G401 (cell line): ENCODE data around the gene SKAP2. TPM values are rescaled to one million over a fixed set of nuclear protein-coding genes. Genes with fewer than 3 reads are reported as not detected.
A peak's percentile ranks its signal among the peaks of the same experiment; 100 is the strongest.
"Not testable (repeated sequence)": the region's sequence is repeated elsewhere in the genome, so short reads cannot be mapped to it uniquely, and the experiment has no call there.

Source experiments
- DNase-seq: peaks from one replicate; pipeline ENCODE4 v3.0.0-alpha.2; 2015; ENCODE audit warnings: low spot score
- in situ Hi-C: cut with HindIII; loops from 2 replicates; pipeline ENCODE4 v1.10.0; 2016; ENCODE audit warnings: low sequenced_read_pairs, mixed read lengths
- total RNA-seq: library from RNA; depleted of rRNA; stranded (reverse); fragments of >200 nt; shearing (Covaris generic); gene quantifications from 2 replicates; pipeline ENCODE4 v1.2.3, GENCODE V29; 2014

The SKAP2 gene
- total RNA-seq, 1 experiment from 2014 or later = 16.2 TPM

- in situ Hi-C loops = loop anchor here (5.0 kb wide), 1 partner anchor 259 kb away; no protein-coding TSS in a partner anchor
- DNase-seq = peak; percentile 15
Measured at GRCh38 chr7:26858735-26859134, 5.7 kb downstream of the SKAP2 start.

GRCh38 chr7:26858241-26858715 is 6.1 kb downstream of the SKAP2 start:
- peak; percentile 13 for DNase-seq
- in situ Hi-C loops = loop anchor here (5.0 kb wide), 1 partner anchor 259 kb away; no protein-coding TSS in a partner anchor

GRCh38 chr7:26857506-26858240 is 6.7 kb downstream of the SKAP2 start:
- peak; percentile 59 for DNase-seq
- in situ Hi-C loops = loop anchor here (5.0 kb wide), 1 partner anchor 260 kb away; no protein-coding TSS in a partner anchor

- in situ Hi-C loops = loop anchor here (5.0 kb wide), 1 partner anchor 260 kb away; no protein-coding TSS in a partner anchor
- DNase-seq = no peak
Measured at GRCh38 chr7:26857170-26857505, 7.3 kb downstream of the SKAP2 start.

GRCh38 chr7:26856176-26856985 is 8.0 kb downstream of the SKAP2 start:
- DNase-seq = no peak
- in situ Hi-C loops = loop anchor here (5.0 kb wide), 1 partner anchor 261 kb away; no protein-coding TSS in a partner anchor

GRCh38 chr7:26854876-26855855 is 9.2 kb downstream of the SKAP2 start:
- in situ Hi-C loops = loop anchor here (5.0 kb wide), 1 partner anchor 262 kb away; no protein-coding TSS in a partner anchor
- DNase-seq = no peak

GRCh38 chr7:26853788-26854393 is 10.5 kb downstream of the SKAP2 start:
- DNase-seq = peak; percentile 27
- in situ Hi-C loops = no loop called here

- in situ Hi-C loops = no loop called here
- no peak for DNase-seq
Measured at GRCh38 chr7:26850193-26850651, 14.2 kb downstream of the SKAP2 start.

- in situ Hi-C loops = no loop called here
- peak; percentile 17 for DNase-seq
Measured at GRCh38 chr7:26843705-26844104, 20.7 kb downstream of the SKAP2 start.

- DNase-seq = no peak
- in situ Hi-C loops = no loop called here
Measured at GRCh38 chr7:26842897-26843296, 21.5 kb downstream of the SKAP2 start.

- DNase-seq = no peak
- in situ Hi-C loops = no loop called here
Measured at GRCh38 chr7:26841003-26841739, 23.2 kb downstream of the SKAP2 start.

GRCh38 chr7:26836793-26837192 is 27.6 kb downstream of the SKAP2 start:
- DNase-seq, in situ Hi-C loops: not testable (repeated sequence)

GRCh38 chr7:26815426-26815825 is 49.0 kb downstream of the SKAP2 start:
- peak; percentile 39 for DNase-seq

GRCh38 chr7:26813432-26813831 is 51.0 kb downstream of the SKAP2 start:
- DNase-seq = no peak
- in situ Hi-C loops = no loop called here

More at GRCh38 chr7:26815426-26815825, 49.0 kb downstream of the SKAP2 start:
- in situ Hi-C loops = no loop called here

- in situ Hi-C loops = no loop called here
- DNase-seq = no peak
Measured at GRCh38 chr7:26794541-26794940, 69.8 kb downstream of the SKAP2 start.

GRCh38 chr7:26792576-26792975 is 71.8 kb downstream of the SKAP2 start:
- DNase-seq = no peak
- in situ Hi-C loops = no loop called here

- in situ Hi-C loops = no loop called here
Measured at GRCh38 chr7:26792006-26792405, 72.4 kb downstream of the SKAP2 start.

More at GRCh38 chr7:26792006-26792405, 72.4 kb downstream of the SKAP2 start:
- no peak for DNase-seq
